Mammary epithelial cell (primary cell): ENCODE data around the gene DTNA.

ENCODE experiments used
- CTCF ChIP-seq, 2 donors: IDR thresholded peaks in 1 of 2; conservative IDR thresholded peaks in 1 of 2; 2 replicates each; pipeline ENCODE4 v1.5.1; 2011 to 2012; ENCODE audit warnings: inconsistent platforms in 2 of 2, low read length in 2 of 2, mild to moderate bottlenecking in 2 of 2, control low read depth in 1 of 2, low read depth in 1 of 2; ENCODE audit not compliant: insufficient read depth in 1 of 2; ENCODE audit errors: extremely low read depth in 1 of 2
- EZH2 ChIP-seq: IDR thresholded peaks from 2 replicates; pipeline ENCODE4 v1.6.1; 2012; ENCODE audit warnings: low read length, inconsistent platforms, borderline replicate concordance

GRCh38 chr18:34807106-34807796, 97.2 kb downstream of the DTNA start:
- no peak for TF ChIP-seq CTCF (conservative IDR thresholded peaks at IDR 0.05 in 1 of 2, IDR thresholded peaks at IDR 0.05 in 1 of 2; ENCODE audit: extremely low read depth in 1 of 2, insufficient read depth in 1 of 2, low read depth in 1 of 2, low read length in 2 of 2)
- no peak for TF ChIP-seq EZH2
